HG02938 (cell line): ENCODE results near the gene MYO1A.
A peak's percentile ranks its signal among the peaks of the same experiment; 100 is the strongest.
"Not testable (repeated sequence)": the region's sequence is repeated elsewhere in the genome, so short reads cannot be mapped to it uniquely, and the experiment has no call there.

Experiments used
- ATAC-seq: cut with Tn5 transposase; IDR thresholded peaks from one replicate; pipeline ENCODE4 v1.9.1; 2021; ENCODE audit warnings: mild to moderate bottlenecking, moderate library complexity; ENCODE audit not compliant: unreplicated experiment

The MYO1A gene

DNA sequence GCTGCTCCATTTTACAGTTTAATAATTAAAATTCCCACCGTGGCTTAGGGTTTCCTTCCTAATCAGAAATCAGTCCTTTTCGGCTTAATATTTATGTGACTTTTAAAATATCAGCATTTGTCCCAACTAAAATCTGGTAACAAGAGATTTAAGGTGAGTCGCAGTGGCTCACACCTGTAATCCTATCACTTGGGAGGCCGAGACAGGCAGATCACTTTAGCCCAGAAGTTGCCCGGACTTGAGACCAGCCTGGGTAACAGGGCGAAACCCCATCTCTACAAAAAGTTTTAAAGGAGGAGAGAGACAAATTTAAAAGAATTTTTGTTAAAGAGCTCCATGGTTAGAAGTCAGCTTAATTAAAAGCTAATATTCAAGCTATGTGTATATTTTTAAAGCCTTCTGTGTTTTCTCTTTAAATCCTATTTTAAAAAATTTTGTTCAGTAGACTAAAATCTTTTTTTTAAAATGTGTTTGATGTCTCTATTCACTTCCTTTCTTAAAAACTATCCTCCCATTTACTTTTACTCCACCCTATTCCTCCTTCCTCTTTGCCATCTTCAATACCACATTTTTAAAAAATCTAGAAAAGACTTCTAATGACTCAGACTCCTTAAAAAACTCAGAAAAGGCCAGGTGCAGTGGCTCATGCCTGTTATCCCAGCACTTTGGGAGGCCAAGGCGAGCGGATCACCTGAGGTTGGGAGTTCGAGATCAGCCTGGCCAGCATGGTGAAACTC, 29.8 kb downstream of the MYO1A start:
- ATAC-seq: no peak

DNA sequence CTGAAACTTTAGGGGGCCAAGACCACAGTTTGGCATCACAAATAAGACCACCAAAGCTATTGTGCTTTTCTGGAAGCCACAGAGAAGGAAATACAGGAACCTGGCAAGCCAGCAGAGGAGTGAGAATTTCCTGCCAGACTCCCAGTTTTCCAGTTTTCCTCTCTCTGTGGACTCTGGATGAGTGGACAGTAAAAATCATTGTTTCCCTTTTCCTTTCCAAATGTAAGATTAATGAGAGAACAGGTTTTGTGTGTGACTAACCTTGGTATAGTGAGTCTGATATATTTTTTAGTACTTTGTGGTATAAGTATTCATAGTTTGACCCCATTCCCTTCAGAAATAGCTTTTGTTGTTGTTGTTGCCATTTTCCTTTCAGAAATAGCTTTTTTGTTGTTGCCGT, 31.0 kb downstream of the MYO1A start:
- ATAC-seq: no peak

DNA sequence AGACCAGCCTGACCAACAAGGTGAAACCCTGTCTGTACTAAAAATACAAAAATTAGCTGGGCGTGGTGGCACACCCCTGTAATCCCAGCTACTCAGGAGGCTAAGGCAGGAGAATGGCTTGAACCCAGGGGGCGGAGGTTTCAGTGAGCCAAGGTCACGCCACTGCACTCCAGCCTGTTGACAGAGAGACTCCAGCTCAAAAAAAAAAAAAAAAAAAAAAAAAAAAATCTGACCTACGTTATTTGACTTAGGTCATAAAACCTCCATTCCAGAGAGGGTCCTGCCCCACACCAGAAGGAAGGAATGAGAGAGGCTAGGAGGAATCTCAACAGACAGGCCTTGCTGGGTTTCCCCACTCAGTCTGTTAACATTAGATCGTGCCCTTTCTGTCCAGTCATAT, 31.6 kb downstream of the MYO1A start:
- not testable (repeated sequence) for ATAC-seq

DNA sequence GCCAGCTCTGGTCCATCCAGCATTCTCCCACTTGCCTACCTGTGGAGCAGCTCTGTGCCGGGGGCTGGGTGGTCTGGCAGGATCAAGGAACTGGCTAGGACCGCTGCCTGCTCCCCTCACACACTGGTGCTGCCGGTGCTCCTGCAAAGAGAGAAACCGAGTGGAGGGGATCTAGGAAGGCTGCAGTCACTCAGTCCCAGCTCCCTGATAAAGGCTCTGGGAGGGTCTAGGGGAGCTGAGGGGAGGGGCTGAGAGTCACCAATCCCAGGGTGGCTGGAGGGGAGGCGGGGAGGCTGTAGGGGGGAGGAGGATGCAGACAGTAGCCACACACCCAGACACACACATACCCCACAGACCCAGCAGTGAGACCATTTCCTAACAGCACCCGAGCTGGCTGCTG, 33.6 kb downstream of the MYO1A start, which contains the start of gene TAC3:
Gene TAC3 (minus strand): TSS at position 182 of the 400 bp plus-strand sequence. CDS start 732 bp downstream, outside the sequence.
- no peak for ATAC-seq

DNA sequence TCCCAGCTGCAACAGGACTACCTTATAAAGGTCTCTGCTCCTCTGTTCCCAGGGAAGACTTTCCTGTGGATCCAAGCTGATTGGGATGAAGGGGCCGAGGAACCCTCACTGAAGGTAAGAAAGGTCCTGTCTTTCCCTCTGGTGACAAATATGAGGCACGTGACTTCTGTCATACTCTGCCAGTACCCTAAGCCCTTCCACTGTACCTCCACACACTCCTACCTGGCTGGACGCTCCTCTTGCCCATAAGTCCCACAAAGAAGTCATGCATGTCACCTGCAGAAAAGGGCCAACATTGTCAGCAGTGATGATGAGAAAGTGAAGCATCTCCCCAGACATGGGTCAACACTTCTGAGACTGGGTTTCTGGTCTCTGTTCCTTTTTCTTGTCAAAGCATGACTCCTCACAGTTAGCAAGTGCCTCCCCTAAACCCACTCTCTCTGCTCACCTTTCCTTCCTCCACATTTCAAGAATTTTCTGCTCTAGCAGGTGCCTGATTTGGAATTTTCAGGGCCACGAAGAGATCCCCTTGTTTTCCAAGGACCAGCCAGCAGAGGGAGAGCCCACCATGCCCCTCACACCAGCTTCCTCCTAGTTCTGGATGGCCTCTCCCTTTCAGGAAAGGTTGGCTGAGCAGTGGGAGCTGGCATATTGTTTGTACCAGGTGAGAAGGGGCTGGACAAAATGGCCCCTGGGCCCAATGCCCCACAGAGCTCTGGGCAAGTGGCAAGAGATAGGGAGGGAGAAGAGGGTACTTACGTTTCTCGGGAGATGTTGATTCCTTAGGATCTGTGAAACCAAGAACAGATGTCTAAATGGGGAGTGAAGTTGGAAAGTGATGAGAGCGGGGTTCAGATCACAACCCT, 37.1 kb downstream of the MYO1A start:
- ATAC-seq: peak; percentile 69

DNA sequence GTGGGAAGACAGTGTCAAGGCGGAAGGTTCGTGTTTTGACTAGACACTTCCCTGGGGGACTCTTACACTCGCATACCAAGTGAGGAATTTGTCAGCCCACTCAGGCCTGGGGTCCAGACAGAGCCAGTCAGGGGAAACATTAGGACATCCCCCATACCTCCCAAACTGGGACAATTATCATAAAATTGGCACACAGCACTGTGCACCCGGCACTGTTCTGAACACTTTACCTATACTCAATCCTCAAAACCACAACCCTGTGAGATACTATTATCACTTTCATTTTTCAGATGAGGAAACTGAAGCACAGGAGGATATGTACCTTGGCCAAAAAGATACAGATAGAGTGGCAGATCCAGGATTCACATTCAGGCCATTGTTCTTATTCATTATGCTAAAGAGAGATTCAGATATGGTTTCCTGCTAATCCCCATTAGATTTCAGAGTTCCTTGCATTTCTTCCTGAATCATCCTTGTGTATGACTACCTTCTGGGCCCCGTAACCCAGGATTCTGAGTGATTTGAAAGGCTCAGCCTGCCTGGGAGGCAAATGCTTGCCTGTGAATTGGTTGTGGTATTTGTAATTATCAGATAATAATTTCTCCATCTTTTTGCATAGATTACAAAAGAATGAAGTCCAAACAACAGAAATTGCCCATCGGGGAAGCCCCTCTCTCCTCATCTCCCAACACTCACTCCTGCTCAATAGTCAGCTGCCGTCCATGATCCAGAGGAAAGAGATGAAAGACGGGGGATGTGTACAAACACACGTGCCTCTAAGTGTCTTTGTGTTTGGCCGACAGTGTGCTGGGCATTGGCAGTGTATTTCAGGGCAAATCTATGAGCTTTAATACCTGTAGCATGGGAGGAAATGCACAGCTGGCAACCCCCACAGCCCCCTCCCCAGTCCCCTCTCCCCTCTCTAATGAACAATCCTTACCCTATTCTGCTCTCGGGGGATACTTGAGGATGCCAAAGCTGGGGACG, 38.2 kb downstream of the MYO1A start:
- no peak for ATAC-seq

DNA sequence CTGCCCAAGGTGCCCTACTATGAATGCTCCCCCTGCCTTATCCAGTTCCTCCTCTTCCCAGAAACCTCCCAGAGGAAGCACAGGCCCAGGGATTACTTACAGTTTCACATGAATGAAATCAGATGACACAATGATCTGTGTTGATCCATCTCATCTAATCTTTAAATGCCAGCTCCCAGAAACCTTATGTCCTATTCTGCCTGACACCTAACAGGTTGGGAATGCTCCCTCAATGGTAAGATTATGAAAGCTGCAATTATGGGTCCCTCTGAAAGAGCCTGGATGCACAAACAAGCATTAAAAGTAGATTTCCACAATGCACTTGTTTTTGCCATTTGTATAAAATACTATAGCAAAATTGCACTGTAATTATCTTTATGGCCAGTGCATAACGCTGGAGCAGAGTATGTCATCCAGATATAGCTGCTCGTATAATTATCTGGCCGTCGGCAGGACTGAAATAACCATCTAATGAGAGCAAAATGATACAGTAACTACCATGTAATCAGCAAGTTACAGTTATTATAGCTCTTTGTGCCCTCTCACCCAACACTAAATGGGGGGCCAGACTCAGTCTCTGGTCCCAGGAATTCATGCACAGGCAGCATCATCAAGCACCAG, 39.2 kb downstream of the MYO1A start:
- ATAC-seq: no peak

DNA sequence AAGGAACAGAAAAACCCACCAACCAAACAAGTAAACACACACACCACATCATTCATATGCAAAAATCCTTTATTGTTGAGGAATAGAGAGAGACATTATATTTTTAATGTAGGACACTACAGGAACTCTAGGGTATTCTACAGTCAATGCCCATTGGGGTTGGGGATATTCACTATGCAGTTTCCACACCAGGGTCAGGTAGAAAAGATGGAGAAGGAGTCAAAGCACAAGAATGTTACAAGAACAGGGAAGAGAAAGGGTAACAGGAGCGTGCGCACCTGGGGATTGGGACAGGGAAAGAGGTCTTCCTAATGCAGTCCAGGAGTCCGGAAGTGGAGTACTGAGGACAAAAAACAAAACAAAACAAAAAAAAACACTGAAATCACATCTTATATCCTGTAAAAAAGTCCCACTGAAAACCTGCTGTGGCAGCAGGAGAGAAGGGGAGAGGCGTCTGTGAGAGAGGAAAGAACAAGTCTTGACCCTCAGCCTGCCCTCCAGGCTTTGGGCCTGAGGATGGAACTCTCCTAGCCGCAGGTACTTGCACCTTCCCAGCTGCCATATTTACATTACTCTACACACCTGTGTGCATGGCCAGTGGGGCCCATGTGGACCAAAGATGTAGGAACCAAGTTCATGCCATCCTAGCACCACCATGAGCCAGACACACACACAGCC, 39.8 kb downstream of the MYO1A start:
- no peak for ATAC-seq

DNA sequence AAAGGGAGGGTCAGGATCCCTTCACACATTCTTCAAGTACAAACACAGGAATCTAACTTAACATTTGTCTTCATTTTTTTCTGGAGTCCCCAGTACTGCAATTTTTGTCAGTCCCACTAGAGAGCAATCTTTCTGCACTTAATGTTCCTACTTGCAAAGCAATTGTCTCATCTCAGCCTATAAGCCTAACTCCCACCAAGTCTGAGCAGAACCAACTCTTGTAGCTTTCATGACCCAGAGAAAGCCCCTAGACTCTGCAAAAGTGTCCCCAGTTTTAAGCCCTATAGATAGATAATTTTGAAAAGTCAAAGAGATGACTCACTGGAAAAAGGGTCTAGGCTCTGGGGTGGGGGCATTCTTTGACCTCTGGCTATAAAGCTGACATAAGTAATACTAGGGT, 41.8 kb downstream of the MYO1A start:
- no peak for ATAC-seq

DNA sequence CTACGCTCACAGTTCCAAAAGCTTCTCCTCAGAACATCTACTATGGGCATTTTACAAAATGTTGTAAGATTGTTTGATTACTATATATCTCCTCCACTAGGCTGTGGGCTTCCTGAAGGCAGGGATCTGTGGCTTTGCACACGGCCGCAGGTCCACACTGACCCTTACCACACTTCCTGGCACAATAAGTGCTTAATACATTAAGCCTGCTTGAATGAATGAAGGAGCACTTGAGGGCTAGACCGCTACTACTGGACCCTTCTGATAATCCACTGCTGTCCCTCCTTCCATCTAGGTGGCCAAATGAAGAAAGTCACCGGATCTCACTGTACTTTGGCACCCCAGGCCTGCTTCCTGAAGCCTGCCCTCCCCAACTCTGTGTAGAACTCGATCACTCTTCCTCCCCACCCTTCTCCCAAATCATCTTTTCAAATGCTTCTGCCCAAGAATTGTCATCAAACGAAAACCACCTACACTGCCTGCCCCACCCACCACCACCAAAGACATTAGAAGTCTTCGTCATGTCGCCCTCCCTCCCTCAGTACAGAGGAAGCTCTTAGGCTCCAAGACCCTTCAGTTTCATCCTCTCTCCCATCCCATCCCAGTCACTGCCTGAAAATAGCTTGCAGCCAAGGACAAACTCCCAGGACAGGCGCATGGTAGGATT, 43.0 kb downstream of the MYO1A start:
- peak; percentile 6 for ATAC-seq

DNA sequence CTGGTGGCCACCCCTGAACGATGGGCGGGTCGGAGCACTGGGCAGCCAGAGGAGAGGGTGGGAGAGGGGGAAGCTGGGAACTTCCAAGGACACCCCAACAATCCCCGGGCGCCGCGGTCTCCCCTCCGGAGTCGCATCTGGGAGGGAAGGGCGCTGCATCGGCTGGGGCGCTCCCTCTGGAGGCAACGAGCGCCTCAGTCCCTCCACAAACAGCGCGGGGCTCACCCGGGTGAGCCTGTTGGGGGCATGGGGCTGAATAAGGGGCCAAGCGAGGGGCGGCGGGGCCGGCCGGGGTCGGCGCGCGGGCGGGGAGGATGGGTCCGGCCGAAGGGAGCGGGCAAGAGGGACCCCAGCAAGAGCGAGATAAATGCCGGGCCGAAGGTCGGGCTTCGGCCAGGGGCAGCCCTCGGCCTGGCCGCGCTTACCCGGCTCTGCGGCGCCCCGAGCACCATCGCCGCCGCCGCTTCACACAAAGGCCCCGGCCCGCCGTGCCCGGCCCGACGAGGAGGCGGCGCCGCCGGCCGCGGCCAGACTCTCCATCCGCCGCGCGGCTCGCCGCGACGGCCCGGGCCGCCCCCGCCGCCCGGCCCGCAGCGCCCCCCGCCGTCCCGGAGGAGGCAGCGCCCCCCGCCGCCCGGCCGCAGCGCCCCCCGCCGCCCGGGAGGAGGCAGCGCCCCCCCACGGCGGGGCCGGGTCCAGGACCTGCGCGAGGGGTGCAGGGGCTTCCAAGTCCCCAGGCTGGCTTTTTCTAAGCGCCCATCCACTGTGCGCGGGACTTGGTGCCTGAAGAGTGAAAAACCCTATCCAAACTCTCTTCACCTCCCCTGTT, 43.7 kb downstream of the MYO1A start, which contains the start of gene ZBTB39:
Gene ZBTB39 (minus strand): TSS at position 567 of the 829 bp plus-strand sequence. CDS start 1,629 bp downstream, outside the sequence.
- ATAC-seq: peak; percentile 45

DNA sequence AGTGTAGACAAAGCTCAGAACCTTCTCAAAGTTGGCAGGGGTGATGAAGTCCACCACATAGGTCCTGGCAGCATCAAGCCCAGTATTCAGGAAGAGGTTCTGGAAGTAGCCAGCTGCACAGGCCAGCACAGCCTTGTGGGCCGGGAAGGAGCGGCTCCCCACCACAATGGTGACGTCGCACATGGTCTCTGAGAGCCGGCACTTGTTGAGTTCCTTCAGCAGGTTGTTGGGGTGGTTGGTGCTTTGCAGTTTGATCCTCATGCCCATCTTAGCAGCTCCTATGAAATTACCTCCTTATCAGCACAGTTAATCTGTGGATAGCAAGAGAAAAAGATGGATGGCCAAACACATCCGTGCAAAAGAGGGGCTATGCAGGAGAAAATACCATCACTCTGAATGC, 45.3 kb downstream of the MYO1A start:
- no peak for ATAC-seq

DNA sequence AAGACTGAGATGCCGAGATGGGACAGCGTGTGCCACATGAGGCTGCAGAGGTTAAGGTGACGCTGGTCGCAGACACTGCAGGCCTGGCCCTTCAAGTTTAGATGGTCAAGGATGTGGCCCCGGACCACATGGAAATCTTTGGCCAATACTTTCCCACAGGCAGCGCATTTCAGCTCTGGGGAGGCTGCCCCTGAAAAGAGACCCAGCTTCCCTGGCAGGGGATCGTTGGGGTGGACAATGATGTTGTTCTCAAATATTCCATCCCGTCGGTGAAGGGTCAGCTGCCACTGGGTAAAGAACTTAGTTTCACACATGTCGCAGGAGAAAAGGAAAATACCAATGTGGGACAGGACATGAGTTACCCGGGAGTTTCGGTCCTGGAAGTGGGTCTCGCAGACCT, 46.5 kb downstream of the MYO1A start:
- ATAC-seq: no peak

DNA sequence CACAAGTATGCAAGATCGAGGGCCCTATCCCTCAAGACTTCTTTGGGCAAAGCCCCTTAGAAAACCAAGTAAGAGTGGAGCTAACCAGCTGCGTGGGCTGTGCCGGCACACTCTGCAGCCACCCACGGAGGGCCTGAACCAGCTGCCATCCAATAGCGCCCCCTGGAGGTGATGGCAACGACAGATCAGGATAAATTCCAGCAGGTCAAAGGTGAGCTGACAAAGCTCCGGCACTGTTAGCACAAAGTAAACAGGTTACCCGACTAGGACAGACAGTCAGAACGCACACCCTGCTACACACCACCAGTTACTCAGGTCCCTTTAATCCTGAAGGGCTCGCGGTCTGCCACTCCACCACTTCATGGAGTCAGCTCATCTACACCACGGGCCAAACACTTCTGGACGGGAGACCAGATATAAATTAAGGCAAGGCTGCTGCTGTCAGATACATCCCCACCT, 48.5 kb downstream of the MYO1A start:
- no peak for ATAC-seq

DNA sequence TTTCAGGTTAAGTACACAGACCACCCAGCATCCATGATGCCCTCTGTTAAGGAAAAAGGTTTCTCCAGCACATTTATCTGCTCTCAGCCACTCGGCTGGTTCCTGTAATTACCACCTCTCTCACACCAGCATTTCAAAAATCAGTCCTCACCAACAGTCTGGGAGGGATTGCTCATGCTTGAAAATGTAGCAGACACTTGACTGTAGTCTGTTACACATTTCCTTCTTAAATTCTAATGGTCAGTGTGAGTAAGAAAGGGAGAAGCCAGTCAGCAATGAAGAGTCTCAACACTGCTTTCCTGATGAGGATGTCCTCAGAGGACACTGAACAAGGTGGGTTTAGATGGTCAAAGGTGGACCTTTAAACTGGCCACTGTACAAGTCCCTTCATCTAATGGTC, 49.5 kb downstream of the MYO1A start:
- ATAC-seq: no peak

DNA sequence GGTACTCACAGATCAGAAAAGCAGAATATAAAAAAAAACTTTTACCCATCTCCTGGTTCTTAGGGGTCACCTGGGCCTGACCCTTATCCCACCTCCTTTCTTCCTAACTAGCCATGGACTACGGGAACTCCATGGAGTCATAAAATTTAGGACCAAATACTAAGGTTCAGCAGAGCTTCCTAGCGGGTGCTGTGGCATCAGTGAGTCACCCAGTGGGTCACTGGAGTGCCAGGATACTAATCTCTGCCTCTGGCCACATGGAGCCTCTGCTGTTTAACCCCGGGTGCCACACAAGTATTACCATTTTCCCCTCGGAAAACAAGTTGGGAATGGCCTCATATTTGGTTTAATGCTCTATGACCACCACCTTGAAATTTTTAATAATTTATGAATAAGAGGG, 50.5 kb downstream of the MYO1A start:
- no peak for ATAC-seq

DNA sequence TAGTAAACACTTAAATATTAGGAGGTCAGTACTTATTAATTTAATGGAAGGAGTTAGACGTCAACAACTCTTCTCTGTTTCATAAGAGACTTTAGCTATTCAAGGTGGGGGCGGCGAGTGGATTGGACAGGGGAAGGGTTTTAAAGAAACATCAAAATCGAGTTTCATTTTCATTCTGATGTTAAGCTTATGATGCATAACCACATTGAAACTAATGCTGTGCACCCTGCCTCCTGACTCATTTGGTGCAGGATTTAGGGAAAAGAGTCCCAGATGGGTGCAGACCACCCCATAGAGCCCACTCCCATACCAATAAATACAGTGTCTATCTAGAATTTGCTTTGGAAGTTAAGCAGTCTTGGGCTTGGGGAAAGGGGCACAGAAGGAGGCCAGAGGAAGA, 50.9 kb downstream of the MYO1A start:
- ATAC-seq: peak; percentile 82

DNA sequence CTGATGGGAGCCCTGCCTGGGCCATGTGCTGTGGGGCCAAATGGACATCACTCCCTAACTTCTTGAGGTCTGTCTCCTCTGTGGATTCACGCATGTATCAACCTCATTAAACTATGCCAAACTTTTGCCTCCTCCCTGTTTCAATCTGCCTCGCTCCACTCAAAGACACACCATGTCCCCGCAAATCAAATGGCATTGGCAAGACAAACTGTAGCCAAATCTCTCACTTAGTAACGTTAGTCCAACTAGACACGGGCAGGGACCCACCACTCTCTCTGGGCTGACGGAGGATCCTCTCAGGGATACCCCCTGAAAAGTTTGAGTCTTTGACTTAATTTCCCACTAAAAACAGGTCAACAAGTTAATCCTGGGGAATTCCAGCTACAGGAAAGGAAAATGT, 51.6 kb downstream of the MYO1A start:
- no peak for ATAC-seq
